Testis (tissue), 2 donors: ENCODE data around the gene DROSHA.

Experiments
- CTCF ChIP-seq, 3 experiments: fragments of 450-650 bp in 2 of 3; fragments of 200-600 bp in 1 of 3; sonication (generic) in 1 of 3; IDR thresholded peaks; one replicate each; pipeline ENCODE4 v1.5.1; 2016 to 2019; ENCODE audit warnings: antibody characterized with exemption in 3 of 3, mild to moderate bottlenecking in 2 of 3, moderate library complexity in 1 of 3
- POLR2A ChIP-seq: fragments of 450-650 bp; IDR thresholded peaks from one replicate; pipeline ENCODE4 v1.6.1; 2017; ENCODE audit warnings: antibody characterized with exemption, mild to moderate bottlenecking, moderate library complexity

- TF ChIP-seq CTCF (IDR thresholded peaks at IDR 0.05) (no peak), POLR2A (no peak)
Measured at GRCh38 chr5:31392061-31392460, 139.8 kb downstream of the DROSHA start.
